HG03521 (cell line): Measurements from ENCODE around the gene DMD.

Source experiments
- ATAC-seq: cut with Tn5 transposase; IDR thresholded peaks from one replicate; pipeline ENCODE4 v1.9.1; 2021; ENCODE audit warnings: mild to moderate bottlenecking, moderate library complexity; ENCODE audit not compliant: unreplicated experiment

The DMD gene

DNA sequence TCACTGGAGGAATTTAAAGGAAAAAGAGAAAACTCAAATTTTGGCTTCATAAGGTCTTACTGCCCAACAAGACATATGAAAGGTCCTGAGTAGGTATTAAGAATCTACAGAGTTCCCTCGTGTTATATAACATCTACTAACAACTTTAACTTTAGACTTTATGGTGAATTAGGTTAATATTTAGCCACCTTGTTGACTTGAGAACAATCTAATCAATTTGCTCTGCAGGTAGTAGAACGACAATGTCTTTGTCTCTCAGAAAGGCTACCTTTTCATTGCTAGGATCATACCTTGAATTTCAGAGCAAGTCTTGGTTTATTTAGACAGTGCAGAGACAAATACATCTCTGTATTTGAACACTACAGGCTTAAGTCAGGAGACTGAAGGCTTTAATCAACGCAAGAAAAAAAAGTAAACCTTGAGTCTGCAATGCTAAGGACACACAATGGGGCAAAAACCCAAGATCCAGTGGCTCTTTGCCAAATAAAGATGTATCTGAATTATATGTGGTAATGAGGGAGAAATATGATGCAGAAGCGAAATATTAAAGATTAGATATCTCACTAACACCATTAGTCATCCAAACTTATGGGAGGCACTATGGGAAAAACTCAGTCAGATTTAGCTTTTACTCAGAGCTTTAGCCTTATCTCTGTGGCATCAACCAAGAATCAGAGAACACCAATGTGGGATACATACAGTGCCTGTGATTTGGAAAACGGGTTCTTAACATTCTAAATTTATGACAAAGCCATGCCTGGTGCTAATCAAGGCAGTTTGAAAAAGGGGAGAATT, 2045.9 kb downstream of the DMD start:
- no peak for ATAC-seq

DNA sequence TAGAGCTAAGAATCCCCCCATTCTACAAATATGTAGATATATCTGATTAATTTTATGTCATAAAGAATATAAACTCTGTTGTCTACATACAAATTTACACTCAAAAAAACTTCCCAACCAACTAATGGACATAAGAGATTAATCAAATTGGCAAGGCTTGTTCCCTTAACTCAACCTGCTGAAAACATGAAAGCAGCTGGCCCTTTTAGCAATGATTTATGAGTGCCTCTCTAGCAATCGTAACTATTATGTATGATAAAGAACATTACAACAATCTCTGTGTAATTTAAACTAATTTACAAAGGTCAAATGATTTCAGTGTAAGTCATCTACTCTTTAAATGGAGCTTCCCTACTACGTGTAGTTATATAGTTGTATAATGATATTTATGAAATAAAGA, 2056.4 kb downstream of the DMD start:
- no peak for ATAC-seq

DNA sequence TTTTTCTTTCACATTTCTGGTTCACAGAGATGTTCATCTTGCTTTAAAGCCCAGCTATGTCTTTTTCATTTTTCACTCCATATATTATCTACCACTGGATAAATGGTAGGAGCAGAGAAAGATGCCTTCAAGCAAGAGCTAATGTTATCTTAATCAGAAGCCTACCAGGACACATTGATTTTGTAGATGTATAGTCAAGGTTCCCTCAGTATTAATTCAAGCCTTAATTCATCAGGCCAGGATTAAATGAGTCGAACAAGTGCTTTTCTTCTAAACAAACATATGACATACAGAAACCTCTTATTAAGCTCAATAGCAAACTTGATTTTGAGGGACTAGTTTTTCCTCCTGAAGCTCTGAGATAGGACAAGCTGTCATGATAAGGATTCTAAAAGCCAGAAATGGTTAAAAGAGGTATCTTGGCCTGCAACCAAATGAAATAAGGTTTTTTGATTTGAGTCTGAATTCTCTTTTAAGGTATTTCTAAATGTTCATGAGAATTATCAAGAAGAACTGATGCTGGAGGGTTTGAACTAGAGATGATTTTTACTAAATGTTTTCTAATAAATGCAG, 2057.8 kb downstream of the DMD start:
- no peak for ATAC-seq

GRCh38 chrX:31147175-31147574, 2064.2 kb downstream of the DMD start:
- no peak for ATAC-seq

DNA sequence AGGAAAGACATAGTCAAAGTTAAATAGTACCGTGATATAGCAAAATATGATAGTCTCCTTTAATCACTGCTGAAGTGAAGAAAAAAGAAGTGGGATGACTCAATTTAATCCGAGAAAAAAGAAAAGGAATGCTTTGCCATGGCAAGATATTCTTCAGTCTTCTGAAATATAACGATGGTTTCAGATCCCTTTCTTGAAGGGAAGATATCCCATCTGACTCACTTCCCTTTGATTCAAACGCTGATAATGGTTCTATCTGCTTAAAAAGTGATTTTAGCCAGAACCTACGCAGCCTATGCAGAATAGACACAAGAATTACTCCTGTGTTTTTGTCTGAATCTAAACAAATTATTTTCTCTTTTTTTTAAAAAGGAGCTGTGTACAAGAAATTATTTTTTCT, 2071.4 kb downstream of the DMD start:
- ATAC-seq = no peak

- ATAC-seq = no peak
Observed at GRCh38 chrX:31138124-31138523, 2073.2 kb downstream of the DMD start.

DNA sequence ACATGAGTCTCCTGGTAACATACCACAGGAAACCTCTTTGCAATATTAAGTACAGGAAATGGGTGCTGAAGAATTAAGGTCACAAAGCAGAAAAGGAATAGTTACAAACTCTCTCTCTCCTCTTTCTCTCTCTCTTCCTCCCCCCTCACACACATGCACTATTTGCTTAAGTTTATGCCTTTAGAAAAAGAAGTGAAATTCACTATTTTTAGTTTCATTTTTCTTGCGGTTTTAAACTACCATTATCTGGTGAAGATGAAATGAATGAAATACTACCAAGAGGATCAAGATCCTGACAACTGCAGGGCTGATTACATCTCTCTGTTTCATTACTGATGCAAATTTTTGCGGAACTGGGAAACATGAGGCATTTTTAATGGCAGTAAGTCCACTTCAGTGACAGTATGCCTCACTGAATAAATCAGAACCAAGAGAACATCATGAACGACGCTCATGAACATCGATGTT, 2075.2 kb downstream of the DMD start:
- ATAC-seq = peak; percentile 94

DNA sequence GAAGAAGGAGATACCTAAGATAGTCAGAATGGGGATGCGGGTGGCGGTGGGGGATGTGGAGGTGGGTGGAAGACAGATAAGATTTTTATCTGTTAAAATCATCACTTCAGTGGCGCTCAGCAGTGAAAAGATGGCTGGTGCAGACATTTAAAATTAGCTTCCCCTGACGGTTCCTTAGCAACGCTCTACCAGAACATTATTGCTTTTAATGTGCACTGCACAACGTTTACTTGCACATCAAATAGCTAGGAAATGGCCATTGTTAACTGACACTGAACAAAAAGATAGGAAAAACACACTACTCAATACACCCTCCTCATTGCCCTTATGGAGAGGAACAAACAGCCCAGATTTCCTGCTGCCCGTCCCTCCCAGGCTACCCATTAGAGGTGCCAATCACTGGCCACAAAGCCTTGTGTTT, 2078.5 kb downstream of the DMD start:
- no peak for ATAC-seq

- ATAC-seq = no peak
Observed at GRCh38 chrX:31130457-31131220, 2080.7 kb downstream of the DMD start.

DNA sequence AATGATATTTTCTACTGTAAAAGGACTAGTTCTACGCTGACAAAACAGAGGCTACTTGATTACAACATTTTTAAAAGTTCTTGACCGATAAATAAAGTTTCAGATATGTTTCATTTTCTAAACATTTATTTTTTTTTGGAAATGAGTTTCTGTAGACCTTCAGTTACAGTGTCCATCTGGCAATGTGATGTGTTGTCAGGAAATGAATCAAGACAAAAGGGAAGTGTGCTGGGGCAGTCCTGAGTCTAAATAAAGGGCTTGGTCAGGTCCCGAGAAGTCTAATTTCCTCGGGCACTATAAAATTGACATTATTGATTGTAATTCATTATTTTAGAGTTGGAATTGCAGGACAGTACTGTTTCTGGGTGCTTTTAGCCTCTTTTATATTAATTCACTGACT, 2082.5 kb downstream of the DMD start:
- ATAC-seq = no peak

GRCh38 chrX:31127716-31128115, 2083.6 kb downstream of the DMD start:
- ATAC-seq = no peak

- ATAC-seq = no peak
Observed at GRCh38 chrX:31126205-31126604, 2085.1 kb downstream of the DMD start.

DNA sequence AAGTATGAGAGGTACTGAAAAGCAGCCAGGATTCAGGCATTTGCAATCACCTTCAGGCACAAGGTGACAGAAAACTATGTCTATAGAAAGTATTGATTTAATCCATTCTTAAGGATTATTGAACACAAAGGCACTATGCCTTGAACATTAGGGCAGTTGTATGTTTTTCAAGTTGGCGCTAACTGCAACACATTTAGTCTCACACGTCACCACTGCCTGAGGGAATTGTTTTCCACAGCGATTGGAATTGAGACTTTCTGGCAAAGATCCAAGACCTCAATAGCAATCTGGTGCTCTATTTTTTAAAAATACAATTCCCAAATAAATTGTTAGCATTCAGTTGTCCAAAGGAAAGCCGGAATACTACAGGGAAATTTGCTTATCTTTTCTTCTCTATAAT, 2086.8 kb downstream of the DMD start:
- ATAC-seq = no peak

DNA sequence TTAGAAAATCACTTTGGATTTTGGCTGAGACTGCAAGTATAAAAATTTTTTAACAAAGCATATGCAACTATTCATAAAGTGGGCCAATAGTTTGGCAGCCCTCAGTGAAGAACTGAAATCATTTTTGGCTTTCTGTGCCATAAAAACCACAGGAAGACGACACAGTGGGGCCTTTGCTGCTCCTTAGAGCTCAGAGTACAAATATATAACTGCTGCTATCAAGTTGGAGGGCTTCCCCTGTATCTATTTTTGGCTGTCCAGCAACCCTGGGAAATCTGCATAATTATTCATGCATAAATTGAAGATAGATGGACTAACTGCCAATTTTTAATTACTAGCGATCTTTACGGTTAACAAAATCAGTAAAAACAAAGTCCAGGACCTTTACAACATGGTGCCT, 2088.0 kb downstream of the DMD start:
- no peak for ATAC-seq

DNA sequence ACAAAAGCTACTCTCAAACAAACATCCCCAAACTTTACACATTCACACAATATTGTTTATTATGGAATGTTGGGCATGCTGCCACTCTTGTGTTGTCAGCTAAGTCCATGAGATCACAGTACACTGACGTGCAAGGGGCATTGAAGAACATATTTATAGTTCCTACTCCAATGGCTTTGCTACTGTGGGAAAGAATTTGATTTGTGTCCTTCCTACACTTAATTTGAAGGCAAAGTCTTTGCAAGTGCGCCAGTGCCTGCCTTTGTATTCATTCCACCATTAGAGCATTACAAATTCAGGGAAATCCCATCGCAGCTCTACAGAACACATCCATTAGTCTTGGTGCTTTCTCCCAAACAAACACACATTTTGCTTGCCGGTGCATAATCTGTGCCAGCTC, 2094.1 kb downstream of the DMD start:
- ATAC-seq = no peak

DNA sequence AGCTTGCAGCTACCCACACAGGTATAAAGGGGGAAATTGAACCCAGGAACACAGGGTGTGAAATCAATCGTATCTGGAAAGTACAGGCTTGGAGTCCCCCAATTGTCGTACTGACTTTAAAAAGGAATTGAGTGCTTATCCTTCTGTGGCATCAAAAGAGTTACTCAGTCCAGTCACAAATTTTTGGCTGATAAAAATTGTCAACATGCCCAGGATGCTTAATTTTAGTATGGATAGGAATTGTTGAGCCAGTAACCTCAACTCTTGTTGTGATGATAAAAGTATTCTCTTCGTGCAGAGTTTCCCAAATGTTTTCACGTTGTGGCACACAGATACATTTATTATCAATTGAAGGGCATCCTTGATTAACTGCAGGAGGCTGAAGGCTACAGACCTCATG, 2096.0 kb downstream of the DMD start:
- ATAC-seq = no peak

- no peak for ATAC-seq
Observed at GRCh38 chrX:31114858-31115257, 2096.5 kb downstream of the DMD start.

GRCh38 chrX:31112226-31112999, 2098.9 kb downstream of the DMD start:
- ATAC-seq = no peak

- ATAC-seq = no peak
Observed at GRCh38 chrX:31110657-31111056, 2100.7 kb downstream of the DMD start.

- ATAC-seq = peak; percentile 67
Observed at GRCh38 chrX:31099536-31100090, 2111.7 kb downstream of the DMD start.

GRCh38 chrX:31098079-31098478, 2113.3 kb downstream of the DMD start:
- ATAC-seq = no peak
